ENCODE data around the gene COL18A1.
A peak's percentile ranks its signal among the peaks of the same experiment; 100 is the strongest.
"Not testable (repeated sequence)": the region's sequence is repeated elsewhere in the genome, so short reads cannot be mapped to it uniquely, and the experiment has no call there.

COL18A1 gene

DNA sequence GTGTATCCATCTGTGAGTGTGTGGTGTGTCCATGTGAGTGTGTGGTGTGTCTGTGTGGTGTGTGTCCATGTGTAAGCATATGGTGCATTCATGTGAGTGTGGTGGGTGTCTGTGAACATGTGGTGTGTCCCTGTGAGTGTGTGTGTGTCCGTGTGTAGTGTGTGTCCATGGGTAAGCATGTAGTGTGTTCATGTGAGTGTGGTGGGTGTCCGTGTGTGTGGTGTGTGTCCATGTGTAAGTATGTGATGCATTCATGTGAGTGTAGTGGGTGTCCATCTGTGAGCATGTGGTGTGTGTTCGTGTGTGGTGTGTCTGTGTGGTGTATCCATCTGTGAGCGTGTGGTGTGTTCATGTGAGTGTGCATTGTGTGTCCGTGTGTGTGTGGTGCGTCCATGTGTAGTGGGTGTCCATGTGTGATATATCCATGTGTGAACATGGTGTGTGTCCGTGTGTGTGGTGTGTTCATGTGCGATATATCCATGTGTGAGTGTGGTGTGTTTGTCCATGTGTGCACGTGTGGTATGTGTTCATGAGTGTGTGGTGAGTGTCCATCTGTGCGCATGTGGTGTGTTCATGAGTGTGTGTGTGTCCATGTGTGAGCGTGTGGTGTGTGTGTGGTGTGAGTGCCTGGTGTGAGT, 124.9 kb downstream of the COL18A1 start:
- peaks cover 0 to 12% of the 10 kb centered on the region in 2 donors for H3K9me3 ChIP-seq (replicated peaks in 1 of 2; ENCODE audit: control insufficient read depth in 2 of 2, insufficient read depth in 1 of 2, low read depth in 1 of 2, low read length in 2 of 2)
- no peak for DNase-seq (ENCODE audit: low spot score)
- peak overlapping the region; percentile 64 for H3K14ac ChIP-seq (ENCODE audit: low read length)
- H2AK5ac ChIP-seq (ENCODE audit: low read depth, low read length): no peak overlapping the region
- peaks cover 25 to 36% of the 10 kb centered on the region in 2 donors for H3K36me3 ChIP-seq (replicated peaks in 1 of 2; ENCODE audit: control insufficient read depth in 2 of 2, insufficient read depth in 2 of 2, low read length in 2 of 2)
- H3K79me1 ChIP-seq (ENCODE audit: low read depth, low read length): peaks cover 29% of the 10 kb centered on the region
- H3K18ac ChIP-seq (ENCODE audit: low read length): no peak overlapping the region
- H3K23ac ChIP-seq (ENCODE audit: low read depth, low read length, poor library complexity): peak overlapping the region; percentile 81
- WGBS, 2 donors (ENCODE audit: extremely low coverage in 2 of 2, insufficient read length in 2 of 2, insufficient replicate concordance in 1 of 2): no CpG with 5 or more reads among the region's 11 CpGs
- H3K27me3 ChIP-seq (ENCODE audit: control insufficient read depth in 3 of 3, insufficient read depth in 3 of 3, low read depth in 1 of 3, low read length in 3 of 3): peaks cover 0 to 3% (median 0%) of the 10 kb centered on the region in 3 experiments
- H3K27ac ChIP-seq (replicated peaks; ENCODE audit: low read length): no peak overlapping the region
- no peak overlapping the region for H3K4me2 ChIP-seq (ENCODE audit: insufficient read depth, low read length, poor library complexity, severe bottlenecking)
- H2BK5ac ChIP-seq (ENCODE audit: low read length): no peak overlapping the region
- no peak overlapping the region for H2AFZ ChIP-seq (ENCODE audit: low read length)
- peak overlapping the region; percentile 19 for H4K91ac ChIP-seq (ENCODE audit: low read depth, low read length, poor library complexity)
- peaks cover 0 to 7% of the 10 kb centered on the region in 2 donors for H3K4me1 ChIP-seq (ENCODE audit: control insufficient read depth in 2 of 2, insufficient read depth in 1 of 2, low read depth in 1 of 2, low read length in 2 of 2)
- H2BK120ac ChIP-seq (ENCODE audit: low read depth, low read length): peak overlapping the region; percentile 68
- peak overlapping the region; percentile 78 for H4K8ac ChIP-seq (ENCODE audit: low read depth, low read length)
- peak overlapping the region; percentile 81 for H3K9ac ChIP-seq (ENCODE audit: low read depth, low read length, poor library complexity)
- peak overlapping the region; percentile 77 for H2BK12ac ChIP-seq (ENCODE audit: low read length)
- H2BK15ac ChIP-seq (ENCODE audit: low read length): no peak overlapping the region
- peak overlapping the region in 1 of 2 donors; percentile 60 for H3K4me3 ChIP-seq (ENCODE audit: low read length in 2 of 2)
- peak overlapping the region; percentile 14 for H3K4ac ChIP-seq (ENCODE audit: low read length)

DNA sequence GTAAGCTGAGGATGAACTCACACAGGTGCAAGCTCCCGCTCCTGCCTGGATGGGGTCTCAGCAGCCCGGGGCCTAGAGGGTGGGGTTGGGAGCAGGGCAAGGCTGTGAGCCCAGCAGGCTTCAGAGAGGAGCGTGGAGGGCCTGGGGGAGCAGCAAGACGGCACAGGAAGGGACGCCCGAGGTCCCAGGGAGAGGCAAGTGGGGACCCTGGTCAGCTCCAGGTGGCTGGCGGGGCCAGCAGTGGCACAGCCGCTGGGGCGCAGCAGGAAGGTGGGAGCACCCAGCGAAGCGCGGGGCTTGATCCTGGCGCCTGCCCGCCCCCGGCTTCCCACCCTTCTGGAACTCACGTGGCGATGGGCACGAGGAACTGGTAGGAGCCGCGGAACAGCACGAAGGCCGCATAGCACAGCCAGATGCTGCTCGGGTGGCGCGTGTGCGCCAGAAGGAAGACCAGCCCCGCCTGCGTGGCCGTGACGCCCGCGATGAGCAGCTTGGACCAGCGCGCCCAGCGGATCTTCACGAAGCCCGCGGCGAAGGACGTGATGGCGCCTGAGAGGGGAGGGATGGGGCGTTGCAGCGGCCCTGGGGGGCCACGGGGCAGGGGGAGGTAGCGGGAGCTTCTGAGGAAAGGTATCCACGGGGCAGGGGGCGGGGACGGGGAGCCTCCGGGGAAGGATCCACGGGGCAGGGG, 125.6 kb downstream of the COL18A1 start:
- Histone ChIP-seq H2BK12ac (ENCODE audit: low read length) (no peak overlapping the region), H2BK120ac (ENCODE audit: low read depth, low read length) (peak overlapping the region; percentile 68), H4K91ac (ENCODE audit: low read depth, low read length, poor library complexity) (peak overlapping the region; percentile 19), H3K4ac (ENCODE audit: low read length) (peak overlapping the region; percentile 14), H3K4me1 (ENCODE audit: control insufficient read depth in 2 of 2, insufficient read depth in 1 of 2, low read depth in 1 of 2, low read length in 2 of 2) (peaks cover 0 to 7% of the 10 kb centered on the region in 2 donors), H3K4me3 (ENCODE audit: low read length in 2 of 2) (peak overlapping the region in 1 of 2 donors; percentile 60), H3K27ac (replicated peaks; ENCODE audit: low read length) (no peak overlapping the region), H3K18ac (ENCODE audit: low read length) (no peak overlapping the region), H3K27me3 (ENCODE audit: control insufficient read depth in 3 of 3, insufficient read depth in 3 of 3, low read depth in 1 of 3, low read length in 3 of 3) (peaks cover 0 to 3% (median 0%) of the 10 kb centered on the region in 3 experiments), H2AFZ (ENCODE audit: low read length) (no peak overlapping the region), H2BK5ac (ENCODE audit: low read length) (no peak overlapping the region), H3K36me3 (replicated peaks in 1 of 2; ENCODE audit: control insufficient read depth in 2 of 2, insufficient read depth in 2 of 2, low read length in 2 of 2) (peaks cover 21 to 33% of the 10 kb centered on the region in 2 donors), H3K23ac (ENCODE audit: low read depth, low read length, poor library complexity) (peak overlapping the region; percentile 81), H3K9me3 (replicated peaks in 1 of 2; ENCODE audit: control insufficient read depth in 2 of 2, insufficient read depth in 1 of 2, low read depth in 1 of 2, low read length in 2 of 2) (peaks cover 0 to 11% of the 10 kb centered on the region in 2 donors), H3K4me2 (ENCODE audit: insufficient read depth, low read length, poor library complexity, severe bottlenecking) (no peak overlapping the region), H2BK15ac (ENCODE audit: low read length) (no peak overlapping the region), H3K9ac (ENCODE audit: low read depth, low read length, poor library complexity) (peak overlapping the region; percentile 81), H4K8ac (ENCODE audit: low read depth, low read length) (peak overlapping the region; percentile 78), H3K14ac (ENCODE audit: low read length) (no peak overlapping the region), H3K79me1 (ENCODE audit: low read depth, low read length) (peaks cover 35% of the 10 kb centered on the region), H2AK5ac (ENCODE audit: low read depth, low read length) (no peak overlapping the region)
- no CpG with 5 or more reads among the region's 50 CpGs for WGBS, 2 donors (ENCODE audit: extremely low coverage in 2 of 2, insufficient read length in 2 of 2, insufficient replicate concordance in 1 of 2)
- DNase-seq (ENCODE audit: low spot score): no peak

DNA sequence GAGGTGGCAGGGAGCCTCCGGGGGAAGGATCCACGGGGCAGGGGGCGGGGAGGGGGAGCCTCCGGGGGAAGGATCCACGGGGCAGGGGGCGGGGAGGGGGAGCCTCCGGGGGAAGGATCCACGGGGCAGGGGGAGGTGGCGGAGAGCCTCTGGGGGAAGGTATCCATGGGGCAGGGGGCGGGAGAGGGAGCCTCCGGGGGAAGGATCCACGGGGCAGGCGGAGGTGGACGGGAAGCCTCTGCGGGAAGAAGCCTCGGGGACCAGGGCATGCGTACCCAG, 126.1 kb downstream of the COL18A1 start:
- H3K18ac ChIP-seq (ENCODE audit: low read length); H2BK15ac ChIP-seq (ENCODE audit: low read length); H2BK12ac ChIP-seq (ENCODE audit: low read length); H3K9ac ChIP-seq (ENCODE audit: low read depth, low read length, poor library complexity); H2AFZ ChIP-seq (ENCODE audit: low read length); H4K91ac ChIP-seq (ENCODE audit: low read depth, low read length, poor library complexity); H4K8ac ChIP-seq (ENCODE audit: low read depth, low read length); H2BK5ac ChIP-seq (ENCODE audit: low read length); H2BK120ac ChIP-seq (ENCODE audit: low read depth, low read length); H3K27ac ChIP-seq (replicated peaks; ENCODE audit: low read length); H3K4me2 ChIP-seq (ENCODE audit: insufficient read depth, low read length, poor library complexity, severe bottlenecking); H3K4ac ChIP-seq (ENCODE audit: low read length); H3K4me3 ChIP-seq (ENCODE audit: low read length in 2 of 2); H3K4me1 ChIP-seq (ENCODE audit: control insufficient read depth in 2 of 2, insufficient read depth in 1 of 2, low read depth in 1 of 2, low read length in 2 of 2); DNase-seq (ENCODE audit: low spot score); H2AK5ac ChIP-seq (ENCODE audit: low read depth, low read length); H3K27me3 ChIP-seq (ENCODE audit: control insufficient read depth in 3 of 3, insufficient read depth in 3 of 3, low read depth in 1 of 3, low read length in 3 of 3): not testable (repeated sequence)
- no CpG with 5 or more reads among the region's 17 CpGs for WGBS, 2 donors (ENCODE audit: extremely low coverage in 2 of 2, insufficient read length in 2 of 2, insufficient replicate concordance in 1 of 2)
- peaks cover 21 to 33% of the 10 kb centered on the region in 2 donors for H3K36me3 ChIP-seq (replicated peaks in 1 of 2; ENCODE audit: control insufficient read depth in 2 of 2, insufficient read depth in 2 of 2, low read length in 2 of 2)
- peak overlapping the region; percentile 89 for H3K23ac ChIP-seq (ENCODE audit: low read depth, low read length, poor library complexity)
- H3K79me1 ChIP-seq (ENCODE audit: low read depth, low read length): peaks cover 36% of the 10 kb centered on the region
- H3K14ac ChIP-seq (ENCODE audit: low read length): peak overlapping the region; percentile 38
- peaks cover 0 to 11% of the 10 kb centered on the region in 2 donors for H3K9me3 ChIP-seq (replicated peaks in 1 of 2; ENCODE audit: control insufficient read depth in 2 of 2, insufficient read depth in 1 of 2, low read depth in 1 of 2, low read length in 2 of 2)
